Measurements from ENCODE around the gene SP1.

SP1 gene

DNA sequence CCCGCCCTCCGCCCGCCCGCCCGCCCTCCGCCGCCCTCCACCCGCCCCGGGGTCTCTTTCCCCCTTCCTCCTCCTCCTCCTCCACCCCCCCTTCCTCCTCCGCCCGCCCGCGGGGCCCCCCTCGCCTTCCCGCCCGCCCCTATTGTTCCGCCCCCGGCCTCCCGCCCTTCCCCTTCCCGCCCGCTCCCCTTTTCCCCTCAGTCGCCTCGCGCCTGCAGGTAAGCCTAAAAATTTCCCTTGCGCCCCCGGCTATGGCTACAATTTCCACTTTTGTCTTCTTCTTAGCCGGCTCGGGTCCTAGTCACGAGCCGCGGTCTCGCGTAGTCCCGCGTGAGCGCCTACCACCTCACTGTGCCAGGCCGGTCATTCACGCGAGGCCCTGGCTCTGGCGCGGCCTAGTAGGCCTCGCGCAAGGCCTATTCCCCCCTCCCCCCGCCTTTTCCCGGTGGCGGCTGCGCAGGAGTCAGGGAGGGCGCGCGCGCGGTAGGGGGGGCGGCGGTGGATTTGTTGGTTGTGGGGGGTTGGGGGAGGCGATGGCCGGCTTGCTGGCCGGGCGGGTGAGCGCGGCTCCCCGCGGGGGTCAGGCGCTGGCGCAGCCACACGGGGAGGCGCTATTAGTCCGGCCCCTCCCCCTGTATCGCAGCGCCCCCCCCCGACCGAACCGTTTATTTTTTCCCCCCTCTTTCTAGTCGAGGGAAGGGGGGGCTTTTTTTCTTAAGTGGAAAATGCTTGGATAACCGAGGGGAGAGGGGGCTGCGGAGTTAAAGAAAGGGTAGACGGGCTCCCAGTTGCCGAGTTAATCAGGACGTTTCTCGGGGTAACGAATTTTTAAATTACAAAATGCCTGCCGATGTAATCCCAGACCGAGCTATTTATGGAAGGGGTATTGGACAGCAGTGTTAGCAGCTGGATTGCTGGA is 72.4 kb downstream of the SP1 start:
- peak; percentile 76 for DNase-seq

DNA sequence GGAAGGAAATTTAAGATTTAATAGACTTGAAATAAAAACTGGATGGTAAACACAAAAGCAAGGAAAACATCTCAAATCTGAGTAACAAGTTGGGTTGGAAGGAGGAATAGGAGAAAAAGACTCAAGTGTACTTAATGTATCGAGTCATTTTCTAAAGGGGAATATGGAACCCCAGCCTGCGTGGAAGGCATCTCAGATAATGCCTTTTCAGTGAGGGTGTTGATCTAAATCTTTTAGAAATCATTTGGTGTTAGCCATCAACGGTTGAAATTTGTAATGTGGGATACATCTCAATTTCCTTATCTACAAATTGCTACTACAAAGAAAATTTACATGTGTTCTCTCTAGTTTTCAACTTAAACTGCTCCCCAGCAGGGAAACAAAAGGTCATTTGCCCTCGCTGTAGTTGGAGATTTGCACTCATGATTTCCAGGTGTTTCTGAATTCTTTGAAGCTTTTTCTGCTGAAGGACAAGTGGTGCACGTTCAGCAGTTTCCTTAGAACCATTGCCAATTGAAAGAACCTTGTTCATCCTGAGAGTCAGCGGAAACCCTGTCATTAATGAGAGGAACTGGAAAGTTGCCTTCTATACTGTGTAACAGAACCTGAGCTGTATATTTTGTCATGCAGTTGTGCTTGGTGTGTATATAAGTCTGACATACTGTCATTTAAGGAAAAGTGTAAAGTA is 74.1 kb downstream of the SP1 start:
- DNase-seq, result no peak

DNA sequence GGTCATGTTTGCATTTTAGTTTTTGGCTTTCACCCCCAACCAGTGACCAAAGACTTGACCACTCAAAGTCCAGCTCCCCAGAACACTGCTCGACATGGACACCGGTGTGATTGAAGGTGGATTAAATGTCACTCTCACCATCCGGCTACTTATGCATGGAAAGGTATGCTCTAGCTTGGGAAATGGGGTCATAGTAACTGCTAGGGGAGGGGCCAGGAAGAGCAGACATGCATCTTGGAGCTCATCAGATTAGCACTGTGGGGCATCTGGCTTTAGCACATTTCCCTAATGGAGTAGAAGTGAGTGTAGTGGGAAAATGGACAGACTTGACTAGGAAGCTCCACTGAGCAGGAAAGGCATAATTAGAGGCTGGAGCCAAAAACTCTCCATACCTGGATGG is 74.7 kb downstream of the SP1 start:
- no peak for DNase-seq

DNA sequence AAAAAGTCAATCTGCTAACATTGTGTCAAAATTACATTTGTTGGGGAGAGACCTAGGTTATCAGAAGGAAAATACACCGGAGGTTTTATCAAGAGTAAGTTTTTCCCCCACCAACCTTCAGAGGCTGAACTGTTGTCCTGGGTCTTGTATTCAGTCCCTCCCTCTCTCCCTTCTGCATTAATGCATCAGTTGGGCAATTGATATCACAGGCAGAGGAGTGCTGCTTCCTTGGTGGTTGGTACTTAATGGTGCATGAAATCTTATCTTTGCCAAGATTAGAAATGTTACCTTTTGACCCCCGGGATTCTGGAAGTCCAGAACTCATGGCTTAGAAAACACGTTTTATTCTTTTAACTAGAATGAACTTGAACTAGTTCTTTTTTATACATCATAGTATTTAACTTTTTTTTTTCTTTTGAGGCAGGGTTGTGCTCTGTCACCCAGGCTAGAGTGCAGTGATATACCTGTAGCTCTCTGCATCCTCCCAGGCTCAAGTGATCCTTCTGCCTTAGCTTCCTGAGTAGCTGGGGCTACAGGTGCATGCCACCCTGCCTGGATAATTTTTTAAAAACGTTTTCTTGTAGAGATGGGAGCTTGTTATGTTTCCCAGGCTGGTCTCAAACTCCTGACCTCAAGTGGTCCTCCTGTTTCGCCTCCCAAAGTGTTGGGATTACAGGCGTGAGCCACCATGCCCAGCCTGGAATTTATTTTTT is 76.8 kb downstream of the SP1 start:
- DNase-seq, result no peak

DNA sequence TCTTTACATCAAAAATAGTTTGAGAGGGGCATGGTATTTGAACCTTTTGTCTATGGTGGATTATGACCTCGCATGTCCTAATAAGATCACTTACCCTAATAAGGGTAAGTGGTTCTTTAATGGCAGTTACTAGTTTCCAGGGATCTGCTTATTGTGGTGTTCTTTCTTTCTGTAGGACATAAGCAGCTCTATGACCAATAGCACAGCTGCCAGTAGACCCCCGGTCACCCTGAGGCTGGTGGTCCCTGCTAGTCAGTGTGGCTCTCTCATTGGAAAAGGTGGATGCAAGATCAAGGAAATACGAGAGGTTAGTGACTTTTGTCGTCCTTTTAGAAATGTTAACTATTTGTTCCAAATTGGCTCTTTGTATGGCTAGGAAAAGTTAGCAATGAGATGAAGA is 79.1 kb downstream of the SP1 start:
- DNase-seq, result no peak

DNA sequence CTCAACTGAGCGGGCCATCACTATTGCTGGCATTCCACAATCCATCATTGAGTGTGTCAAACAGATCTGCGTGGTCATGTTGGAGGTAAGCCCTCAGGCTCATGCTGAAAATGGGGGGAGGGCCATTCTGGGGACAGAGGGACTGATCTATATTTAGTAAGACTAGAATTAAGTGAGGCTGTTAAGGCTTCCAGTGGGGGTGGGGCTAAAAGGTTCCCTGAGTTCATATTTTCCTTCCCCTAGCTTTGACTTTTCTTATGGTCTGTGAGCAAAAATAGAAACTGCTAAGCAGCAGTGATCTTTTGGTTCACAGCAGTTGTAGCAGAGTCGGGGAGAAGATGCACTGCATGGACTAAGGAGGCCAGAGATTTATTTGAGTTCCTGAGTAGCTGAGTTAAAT is 81.1 kb downstream of the SP1 start:
- DNase-seq, result no peak

DNA sequence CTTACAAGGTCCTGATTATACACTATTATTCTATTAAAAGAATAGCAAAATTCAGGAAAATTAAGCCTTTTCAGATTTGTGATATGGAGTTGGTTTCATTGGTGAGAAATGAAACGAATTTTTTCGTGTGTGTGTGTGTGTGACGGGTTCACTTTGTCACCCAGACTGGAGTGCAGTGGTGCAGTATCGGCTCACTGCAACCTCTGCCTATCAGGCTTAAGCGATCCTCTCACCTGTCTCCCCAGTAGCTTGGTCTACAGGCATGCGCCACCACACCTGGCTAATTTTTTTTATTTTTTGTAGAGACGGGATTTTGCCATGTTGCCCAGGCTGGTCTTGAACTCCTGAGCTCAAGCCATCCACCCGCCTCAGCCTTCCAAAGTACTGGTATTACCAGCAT is 81.6 kb downstream of the SP1 start:
- no peak for DNase-seq

DNA sequence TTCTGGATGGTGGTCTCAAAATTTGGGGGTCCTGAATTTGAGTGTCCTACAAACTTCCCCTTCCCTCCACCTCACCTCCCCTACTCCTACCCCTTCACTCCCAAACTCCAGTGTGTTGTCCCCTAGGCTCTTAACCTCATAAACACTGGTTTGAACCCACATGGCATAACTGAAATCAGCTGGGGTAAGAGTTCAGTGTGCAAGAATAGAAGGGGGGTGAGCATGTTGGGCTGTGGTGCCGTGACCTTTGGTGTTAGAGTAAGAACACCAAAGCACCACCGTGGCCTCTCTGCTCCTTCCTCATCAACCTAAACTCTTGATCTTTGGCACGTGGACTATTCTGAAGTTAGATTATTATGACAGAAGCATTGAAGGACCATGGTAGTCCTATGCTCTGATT is 83.0 kb downstream of the SP1 start:
- DNase-seq, result no peak

DNA sequence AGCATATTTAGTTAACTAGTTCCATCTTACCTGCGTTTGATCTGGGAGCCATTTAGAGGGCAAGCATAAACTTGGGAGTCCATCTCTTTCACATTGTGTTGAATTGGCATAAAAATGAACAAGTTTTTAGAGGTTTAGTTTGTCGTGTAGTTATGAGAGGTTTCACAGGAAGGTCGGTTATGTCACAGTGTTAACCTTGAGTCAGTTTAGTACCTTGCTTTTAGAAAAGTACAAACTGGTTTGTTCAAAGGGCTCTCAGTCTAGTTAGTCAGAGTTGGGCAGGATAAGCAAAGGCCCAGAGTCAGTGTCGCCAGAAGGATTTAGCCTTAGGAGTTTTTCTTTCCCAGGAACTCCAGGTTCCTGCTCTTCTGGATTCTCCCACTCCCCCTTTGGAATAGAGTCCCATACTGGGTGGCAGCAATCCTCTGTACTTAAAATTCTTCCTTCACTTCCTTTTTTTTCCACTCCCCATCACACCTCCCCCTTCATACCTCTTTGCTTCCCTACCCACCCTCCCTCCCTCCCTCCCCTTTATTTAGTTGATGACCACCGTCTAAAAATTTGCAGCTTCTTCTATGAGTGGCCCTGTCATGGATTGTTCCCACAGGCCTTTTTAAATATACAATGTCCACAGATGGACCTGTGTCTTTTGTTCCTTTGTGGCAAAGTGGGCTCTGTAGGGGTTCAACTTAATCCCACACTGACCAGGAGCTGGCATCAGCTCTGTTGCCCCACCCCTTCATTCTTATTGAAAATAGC is 84.0 kb downstream of the SP1 start:
- DNase-seq, result no peak

DNA sequence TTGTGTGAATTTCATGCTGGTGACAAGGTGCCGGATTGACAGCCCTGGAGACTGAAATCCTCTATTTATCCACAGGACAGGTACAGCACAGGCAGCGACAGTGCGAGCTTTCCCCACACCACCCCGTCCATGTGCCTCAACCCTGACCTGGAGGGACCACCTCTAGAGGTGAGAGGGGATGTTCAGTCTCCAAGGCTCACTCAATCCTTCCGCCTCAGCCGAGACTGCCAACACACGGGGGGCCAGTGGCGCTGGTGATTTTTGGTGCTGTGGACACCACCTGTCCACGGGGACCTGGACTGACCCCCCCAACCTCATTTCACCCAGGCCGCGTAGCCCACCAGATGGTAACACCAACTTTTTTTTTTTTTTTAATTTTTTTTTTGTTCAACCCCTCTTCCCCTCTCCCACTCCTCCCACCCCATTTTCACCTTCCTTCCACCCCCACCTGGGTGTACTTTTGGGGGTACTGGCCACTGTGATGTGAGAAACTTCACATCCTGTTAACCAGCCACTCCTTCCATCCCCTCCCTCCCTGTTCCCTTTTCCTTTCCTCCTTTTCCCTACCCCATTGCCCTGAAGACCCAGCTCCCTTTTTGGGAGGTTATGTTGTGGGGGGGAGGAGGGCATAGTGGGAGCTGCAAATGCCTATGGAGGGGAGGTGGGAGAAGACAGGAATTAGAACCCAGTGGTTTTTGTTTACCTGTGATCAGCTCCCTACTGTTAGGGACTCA is 84.9 kb downstream of the SP1 start:
- DNase-seq, result no peak

DNA sequence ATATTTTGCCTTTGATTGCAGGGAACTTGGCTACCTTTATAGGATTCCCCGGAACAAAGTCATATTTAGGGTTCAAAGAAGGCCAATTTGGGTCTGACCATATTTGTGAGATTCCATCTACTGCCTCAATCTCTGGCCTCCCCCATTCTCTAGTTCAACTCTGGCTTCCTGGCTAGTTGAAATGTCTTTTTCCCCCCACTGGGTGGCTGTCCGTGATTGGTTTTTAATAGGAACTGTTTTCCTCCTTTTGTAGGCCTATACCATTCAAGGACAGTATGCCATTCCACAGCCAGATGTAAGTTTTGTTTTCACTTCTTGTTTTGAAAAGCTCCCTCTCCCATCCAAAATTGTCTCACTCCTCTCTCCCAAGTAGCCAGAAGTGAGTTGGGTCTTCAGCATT is 85.7 kb downstream of the SP1 start:
- no peak for DNase-seq
